HG02840 (cell line): Measurements from ENCODE around the gene MKNK1.

Source experiments
- ATAC-seq: cut with Tn5 transposase; IDR thresholded peaks from one replicate; pipeline ENCODE4 v1.9.1; 2021; ENCODE audit warnings: mild to moderate bottlenecking, moderate library complexity, moderate number of reproducible peaks; ENCODE audit not compliant: unreplicated experiment, low FRiP score

MKNK1 gene

DNA sequence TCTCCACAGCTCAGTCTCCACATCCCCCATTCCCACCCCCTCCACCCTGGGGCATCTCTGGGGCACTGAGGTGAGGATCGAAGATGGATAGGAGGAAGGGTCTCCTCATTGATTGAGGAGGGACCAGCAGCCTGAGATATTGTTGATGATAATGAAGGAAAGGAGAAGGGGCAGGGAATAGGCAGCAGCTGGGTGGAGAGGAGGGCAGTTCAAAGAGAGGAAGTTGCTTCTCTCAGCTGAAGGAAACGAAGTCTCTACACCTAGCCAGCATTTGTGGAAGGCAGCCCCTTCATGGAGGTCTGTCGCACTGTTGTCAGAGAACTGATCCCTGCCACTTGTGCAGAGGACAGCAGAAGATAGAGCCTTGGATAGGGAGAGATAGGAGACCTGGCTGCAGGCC, 58.3 kb downstream of the MKNK1 start:
- no peak for ATAC-seq

DNA sequence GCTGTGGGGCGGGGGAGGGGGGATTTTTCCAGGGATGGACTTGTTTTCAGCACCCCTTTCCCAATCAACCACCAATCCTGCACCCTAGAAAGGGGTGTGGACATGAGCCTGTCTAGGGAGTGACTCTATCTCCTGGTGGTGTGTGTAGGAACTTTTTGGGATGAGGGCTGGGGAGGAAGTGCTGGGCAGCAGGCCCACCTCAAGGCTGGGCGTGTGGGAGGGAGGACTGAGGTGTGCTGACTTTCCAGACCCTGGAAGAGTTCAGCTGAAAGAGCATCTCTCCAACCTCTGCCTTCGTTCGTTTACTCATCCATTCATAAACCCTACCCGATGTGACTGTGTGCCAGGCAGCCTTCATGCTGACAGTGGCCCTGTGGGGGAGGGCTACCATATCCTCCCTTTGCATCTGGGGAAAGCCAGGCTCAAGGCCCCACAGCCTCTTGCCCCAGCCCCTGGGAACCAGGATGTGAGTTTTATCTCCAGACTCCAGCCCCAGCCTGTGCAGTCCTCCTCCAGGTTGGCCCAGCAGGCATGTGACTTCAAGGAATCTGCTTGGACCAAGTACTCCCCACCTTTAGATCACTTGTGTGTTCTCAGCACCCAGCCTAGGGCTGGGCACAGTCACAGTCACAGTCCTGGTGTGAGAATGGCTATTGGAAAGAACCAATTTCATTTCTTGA, 59.4 kb downstream of the MKNK1 start:
- ATAC-seq, result no peak

DNA sequence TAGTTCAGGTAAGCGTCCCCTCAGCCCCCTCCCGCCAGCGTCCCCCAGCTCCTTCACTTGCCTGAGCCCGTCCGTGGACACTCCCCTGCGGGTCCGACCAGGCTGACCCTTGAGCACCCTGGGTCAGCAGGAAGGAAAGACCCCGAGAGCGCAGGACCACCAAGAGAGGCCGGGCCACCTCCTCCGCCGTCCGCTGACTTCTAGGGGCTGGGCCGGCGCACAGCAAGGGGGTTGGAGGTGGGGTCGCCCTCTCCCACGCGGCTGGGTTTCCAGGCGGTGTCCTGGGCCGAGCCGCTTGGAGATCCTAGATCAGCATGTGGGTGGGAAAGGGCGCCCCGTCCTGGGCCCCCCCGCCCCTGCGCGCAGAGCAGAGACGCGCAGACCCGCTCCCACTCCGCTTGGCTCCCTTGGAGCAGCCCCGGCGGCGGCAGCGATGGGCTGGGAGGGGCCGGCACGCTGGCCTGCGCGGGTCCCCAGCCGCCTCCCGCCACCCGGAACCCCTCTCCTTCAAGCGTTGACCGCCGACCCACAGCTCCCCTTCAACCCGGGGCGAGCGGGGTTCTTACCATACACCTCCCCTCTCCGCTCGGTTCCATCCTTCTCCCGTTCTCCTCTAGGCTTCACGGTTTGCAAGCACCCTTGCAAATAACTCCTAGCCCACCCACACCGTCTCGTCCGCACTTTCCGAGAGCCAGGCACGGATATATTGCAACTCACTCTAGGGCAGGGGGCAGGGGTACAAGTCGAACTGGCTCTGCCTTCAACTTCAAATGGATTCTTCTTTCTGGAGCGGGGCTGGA, 60.1 kb downstream of the MKNK1 start:
- ATAC-seq, result no peak

DNA sequence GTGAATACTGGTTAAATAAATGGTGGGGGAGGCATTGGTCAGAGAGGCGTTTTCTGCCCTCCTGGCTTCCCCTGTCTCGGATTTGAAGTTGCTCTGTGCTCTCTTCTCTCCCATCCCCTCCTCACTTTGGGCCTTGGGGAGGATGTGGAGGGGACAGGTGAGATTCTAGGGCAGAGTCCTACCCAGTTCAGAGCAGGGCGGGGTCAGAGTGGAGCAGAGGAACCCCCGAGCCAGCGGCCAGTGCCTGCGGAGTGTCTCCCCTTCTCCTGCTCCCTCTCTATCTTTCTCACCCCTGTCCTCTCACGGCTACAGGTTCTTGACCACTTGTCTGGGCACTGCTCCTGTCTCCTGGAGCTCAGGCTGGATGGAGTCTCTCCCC, 60.7 kb downstream of the MKNK1 start:
- no peak for ATAC-seq

- no peak for ATAC-seq
Measured at GRCh38 chr1:46539972-46540371, 64.1 kb downstream of the MKNK1 start.

GRCh38 chr1:46538147-46538546, 65.9 kb downstream of the MKNK1 start:
- no peak for ATAC-seq

- ATAC-seq, result no peak
Measured at GRCh38 chr1:46537651-46538050, 66.4 kb downstream of the MKNK1 start.

DNA sequence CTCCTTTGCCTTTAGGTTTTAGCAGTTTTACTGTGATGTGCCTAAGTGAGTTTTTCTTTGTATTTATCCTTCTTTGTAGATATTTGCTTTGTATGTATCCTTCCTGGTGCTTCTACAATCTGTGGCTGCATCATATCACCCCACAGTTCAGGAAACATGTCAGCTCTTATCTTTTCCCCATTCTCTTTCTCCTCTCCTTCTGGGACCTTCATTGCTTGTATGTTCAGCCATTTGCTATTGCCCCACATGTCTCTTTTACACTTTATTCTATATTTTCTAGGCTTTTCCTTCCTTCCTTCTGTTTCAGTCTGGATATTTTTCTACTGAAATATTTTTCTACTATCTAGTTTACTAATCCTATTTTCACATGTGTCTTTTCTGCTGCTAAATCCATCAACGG, 67.5 kb downstream of the MKNK1 start:
- no peak for ATAC-seq

DNA sequence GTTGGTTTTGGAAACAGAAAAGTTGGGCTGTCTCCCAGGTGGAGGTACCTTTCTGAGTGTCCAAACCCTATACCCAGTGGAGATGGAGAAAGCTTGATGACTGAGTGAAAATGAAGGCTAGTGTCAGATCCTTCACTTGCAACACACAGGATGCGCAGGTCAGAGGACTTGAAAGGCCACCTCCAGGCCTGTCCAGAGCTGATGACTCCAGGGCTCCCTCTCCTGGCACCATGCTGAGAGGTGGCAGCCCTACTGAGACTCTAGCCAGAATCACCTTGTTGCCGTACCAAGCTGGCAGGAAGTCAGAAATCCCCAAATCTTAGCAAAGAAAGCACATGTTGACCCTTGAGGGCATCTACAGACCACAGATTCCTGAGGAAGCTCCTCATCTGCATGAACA, 69.0 kb downstream of the MKNK1 start:
- no peak for ATAC-seq

GRCh38 chr1:46533179-46533864, 70.7 kb downstream of the MKNK1 start:
- no peak for ATAC-seq

GRCh38 chr1:46532498-46533178, 71.4 kb downstream of the MKNK1 start:
- ATAC-seq, result no peak

DNA sequence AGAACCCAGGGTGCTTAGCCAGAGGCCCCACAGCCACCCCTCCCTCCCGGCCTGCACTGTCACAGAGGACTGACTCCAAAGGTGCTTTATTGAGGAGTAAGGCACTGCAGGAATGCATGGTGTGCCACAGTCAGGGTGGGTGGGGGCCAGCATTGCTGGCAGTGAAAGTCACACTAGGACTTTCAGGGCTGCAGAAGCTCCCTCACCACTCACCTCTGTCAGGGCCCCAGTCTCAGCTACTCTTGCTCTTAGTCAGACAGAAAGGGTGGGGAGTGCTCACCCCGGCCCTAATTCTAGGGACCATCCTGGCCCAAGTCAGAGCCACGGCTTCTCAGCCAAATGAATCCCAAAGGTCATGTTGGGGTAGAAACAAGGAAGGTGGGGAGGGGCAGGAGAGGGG, 72.0 kb downstream of the MKNK1 start:
- ATAC-seq, result no peak

DNA sequence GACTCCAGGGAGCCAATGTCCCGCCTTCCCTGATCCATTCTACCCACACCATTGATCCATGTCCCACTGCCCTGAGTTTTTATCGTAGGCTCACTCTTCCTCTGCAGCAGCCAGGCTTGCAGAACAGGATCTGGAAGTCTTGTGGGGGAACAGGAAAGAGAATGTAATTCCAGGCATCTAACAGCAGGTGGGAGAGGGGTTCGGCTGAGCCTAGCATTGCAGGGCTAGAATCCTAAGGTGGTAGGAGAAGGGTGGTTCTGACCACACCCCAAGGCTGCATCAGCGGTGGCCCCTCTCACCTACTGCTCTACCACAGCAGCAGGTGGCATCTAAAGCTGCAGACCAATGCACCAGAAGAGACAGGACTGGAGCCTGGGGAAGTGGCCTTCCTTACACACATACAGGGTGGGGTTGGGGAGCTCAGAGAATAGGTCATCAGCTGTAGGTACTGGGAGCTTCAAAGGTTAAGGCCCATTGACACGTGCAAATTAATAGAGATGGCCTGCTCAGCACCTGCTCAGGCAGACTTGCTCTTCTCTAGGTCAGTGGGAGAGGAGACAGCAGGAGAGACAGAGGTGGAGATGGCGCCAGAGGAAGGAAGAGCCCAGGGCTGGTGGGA, 73.2 kb downstream of the MKNK1 start:
- no peak for ATAC-seq

DNA sequence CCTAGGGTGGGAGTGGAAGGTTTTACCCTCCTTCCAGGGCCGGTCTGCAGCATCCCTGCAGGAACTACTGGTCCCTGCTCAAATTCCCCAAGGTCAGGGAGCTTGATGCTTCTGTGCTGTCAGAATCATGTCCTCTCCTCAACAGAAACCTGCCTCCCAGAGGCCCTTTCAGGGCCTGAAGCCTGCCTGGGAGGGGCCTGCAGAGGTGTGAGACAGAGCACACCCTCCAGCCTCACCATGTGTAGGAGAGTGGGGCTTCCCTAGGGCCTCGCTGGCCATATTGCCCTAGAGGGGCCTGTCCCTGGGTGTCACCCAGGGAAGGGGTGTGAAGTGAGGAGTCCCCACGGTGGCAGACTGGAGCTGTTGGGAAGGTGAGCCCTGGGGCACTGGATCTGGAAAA, 73.8 kb downstream of the MKNK1 start:
- no peak for ATAC-seq

- no peak for ATAC-seq
Measured at GRCh38 chr1:46529031-46529630, 74.9 kb downstream of the MKNK1 start.

DNA sequence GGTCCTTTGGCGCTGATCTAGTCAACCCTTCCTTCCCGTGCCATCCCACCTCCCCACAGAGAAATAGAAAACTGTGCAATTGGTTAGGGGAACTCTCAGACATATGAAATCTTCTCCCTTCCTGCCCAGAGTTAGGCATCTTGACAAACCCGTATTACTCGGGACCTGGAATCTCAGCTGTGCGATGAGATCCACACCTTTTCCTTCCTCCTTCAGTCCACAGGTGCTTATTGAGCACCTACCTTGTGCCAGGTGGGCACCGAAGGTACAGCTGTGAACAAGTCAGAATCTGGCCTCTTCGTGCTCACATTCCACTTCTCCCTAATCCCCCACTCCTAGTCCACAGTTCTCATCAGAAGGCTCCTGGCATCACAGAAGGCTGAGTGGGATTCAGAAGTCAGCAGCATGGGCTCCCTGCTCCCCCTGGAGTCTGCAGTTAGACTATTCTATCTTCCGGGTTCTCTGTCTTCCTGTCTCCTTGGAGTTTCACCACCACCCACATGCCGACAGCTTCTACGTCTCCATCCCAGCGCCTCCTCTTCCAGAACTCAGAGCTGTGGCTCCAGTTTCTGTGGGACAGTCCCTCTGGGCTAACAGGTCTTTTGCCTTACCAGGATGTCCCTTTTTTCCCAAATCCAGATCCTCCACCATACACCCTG, 75.6 kb downstream of the MKNK1 start:
- no peak for ATAC-seq

DNA sequence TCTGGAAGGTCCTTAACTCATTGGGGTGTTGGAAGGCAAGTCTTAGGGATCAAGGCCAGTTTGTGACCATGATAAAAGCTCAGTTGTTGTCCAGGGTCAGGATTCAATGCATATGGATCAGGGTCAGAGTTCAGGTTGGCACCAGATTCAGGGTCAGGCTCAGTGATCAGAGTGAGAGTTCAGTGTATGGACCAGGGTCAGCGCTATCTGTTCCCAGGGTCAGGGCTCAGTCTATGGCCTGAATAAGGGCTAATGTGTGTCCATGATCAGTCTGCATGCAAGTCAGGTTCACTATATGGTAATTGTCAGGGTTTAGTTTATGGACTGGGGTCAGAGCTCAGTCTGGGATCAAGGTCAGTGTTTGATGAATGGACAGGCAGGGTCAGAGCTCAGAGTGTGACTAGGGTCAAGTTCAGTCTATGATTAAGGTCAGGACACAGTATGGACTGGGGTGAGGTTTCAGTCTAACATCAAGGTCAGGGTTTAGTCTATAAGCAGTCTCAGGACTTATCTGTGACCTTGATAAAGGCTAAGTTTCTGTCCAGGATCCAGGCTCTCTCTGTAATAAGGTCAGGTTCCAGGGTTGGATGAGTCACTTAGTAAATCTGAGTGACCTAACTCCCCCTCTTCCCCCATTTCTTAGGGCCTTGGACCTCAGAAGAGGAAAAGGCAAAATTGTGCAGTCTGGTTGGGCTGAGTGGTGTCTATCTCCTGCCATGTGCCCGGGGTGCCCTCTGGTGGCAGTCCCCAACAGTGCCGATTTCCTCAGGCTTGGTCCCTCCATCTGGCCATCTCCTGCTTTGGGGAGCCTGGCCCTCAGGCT, 76.4 kb downstream of the MKNK1 start:
- ATAC-seq, result no peak

- no peak for ATAC-seq
Measured at GRCh38 chr1:46526691-46527291, 77.3 kb downstream of the MKNK1 start.
